Vagina (tissue), 2 donors: ENCODE results near the gene LRRC9.

Experiments used
- POLR2A ChIP-seq, 2 donors: fragments of 450-650 bp; IDR thresholded peaks; one replicate each; pipeline ENCODE4 v1.6.1; 2017; ENCODE audit warnings: antibody characterized with exemption in 2 of 2, mild to moderate bottlenecking in 2 of 2, moderate library complexity in 2 of 2
- POLR2AphosphoS5 ChIP-seq, 2 donors: sonication (generic); formaldehyde crosslinking; IDR thresholded peaks; one replicate each; pipeline ENCODE4 v1.9.0; 2017; ENCODE audit warnings: antibody characterized with exemption in 2 of 2, mild to moderate bottlenecking in 2 of 2, low read depth in 1 of 2; ENCODE audit not compliant: insufficient read depth in 1 of 2
- TF ChIP-seq, protein P1 (sequence below), 3 experiments: fragments of 450-650 bp in 2 of 3; fragments of 200-600 bp in 1 of 3; sonication (generic) in 1 of 3; IDR thresholded peaks; one replicate each; pipeline ENCODE4 v1.5.1; 2017 to 2019; ENCODE audit warnings: antibody characterized with exemption in 3 of 3, mild to moderate bottlenecking in 2 of 3, moderate library complexity in 2 of 3

DNA sequence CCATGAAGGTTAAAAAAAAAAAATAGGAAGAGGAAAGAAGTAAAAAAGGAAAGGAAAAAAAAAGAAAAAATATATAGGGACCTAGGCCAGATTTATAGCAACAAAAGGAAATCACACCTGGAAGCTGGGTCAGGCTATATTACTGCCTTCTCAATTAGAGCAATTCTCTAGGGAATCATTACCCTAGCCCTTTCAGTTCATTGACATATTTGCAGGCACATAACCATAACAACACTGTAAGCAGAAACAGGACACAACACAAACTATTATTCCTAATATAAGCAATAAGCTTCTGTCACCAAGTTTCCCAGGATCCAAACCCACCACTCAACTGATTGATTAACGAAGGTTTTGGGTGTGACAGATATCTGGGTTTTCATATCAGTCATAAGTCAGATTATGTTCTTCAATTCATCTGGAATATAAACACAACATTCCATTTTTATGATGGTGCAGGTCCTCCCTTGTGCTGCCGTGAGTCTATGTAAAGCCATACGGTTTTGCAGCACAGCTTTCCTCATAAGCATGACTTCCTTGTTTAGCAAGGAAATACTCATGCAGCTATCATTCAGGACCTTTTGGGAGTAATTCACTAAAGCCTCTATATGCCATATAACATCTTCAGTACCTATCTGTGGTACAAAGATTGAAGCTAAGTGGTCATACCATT is 176.0 kb downstream of the LRRC9 start:
- no peak for TF ChIP-seq POLR2AphosphoS5 (IDR thresholded peaks at IDR 0.05; ENCODE audit: insufficient read depth in 1 of 2, low read depth in 1 of 2)
- TF ChIP-seq, protein P1, sequence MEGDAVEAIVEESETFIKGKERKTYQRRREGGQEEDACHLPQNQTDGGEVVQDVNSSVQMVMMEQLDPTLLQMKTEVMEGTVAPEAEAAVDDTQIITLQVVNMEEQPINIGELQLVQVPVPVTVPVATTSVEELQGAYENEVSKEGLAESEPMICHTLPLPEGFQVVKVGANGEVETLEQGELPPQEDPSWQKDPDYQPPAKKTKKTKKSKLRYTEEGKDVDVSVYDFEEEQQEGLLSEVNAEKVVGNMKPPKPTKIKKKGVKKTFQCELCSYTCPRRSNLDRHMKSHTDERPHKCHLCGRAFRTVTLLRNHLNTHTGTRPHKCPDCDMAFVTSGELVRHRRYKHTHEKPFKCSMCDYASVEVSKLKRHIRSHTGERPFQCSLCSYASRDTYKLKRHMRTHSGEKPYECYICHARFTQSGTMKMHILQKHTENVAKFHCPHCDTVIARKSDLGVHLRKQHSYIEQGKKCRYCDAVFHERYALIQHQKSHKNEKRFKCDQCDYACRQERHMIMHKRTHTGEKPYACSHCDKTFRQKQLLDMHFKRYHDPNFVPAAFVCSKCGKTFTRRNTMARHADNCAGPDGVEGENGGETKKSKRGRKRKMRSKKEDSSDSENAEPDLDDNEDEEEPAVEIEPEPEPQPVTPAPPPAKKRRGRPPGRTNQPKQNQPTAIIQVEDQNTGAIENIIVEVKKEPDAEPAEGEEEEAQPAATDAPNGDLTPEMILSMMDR (IDR thresholded peaks at IDR 0.05), result no peak
- no peak for TF ChIP-seq POLR2A (IDR thresholded peaks at IDR 0.05)
